HG03439 (cell line): ENCODE data around the gene PTGER1.
"Not testable (repeated sequence)": the region's sequence is repeated elsewhere in the genome, so short reads cannot be mapped to it uniquely, and the experiment has no call there.

Source experiments
- ATAC-seq: cut with Tn5 transposase; IDR thresholded peaks from one replicate; pipeline ENCODE4 v1.9.1; 2021; ENCODE audit warnings: mild to moderate bottlenecking, moderate library complexity; ENCODE audit not compliant: unreplicated experiment

PTGER1 gene

GRCh38 chr19:14474827-14475226 is 327 bp downstream of the PTGER1 start:
- no peak for ATAC-seq

GRCh38 chr19:14473978-14474578 is 1.1 kb downstream of the PTGER1 start:
- no peak for ATAC-seq

GRCh38 chr19:14473073-14473977 is 1.8 kb downstream of the PTGER1 start:
- no peak for ATAC-seq

- no peak for ATAC-seq
These were observed 2.8 kb downstream of the PTGER1 start for GRCh38 chr19:14472202-14472938.

- no peak for ATAC-seq
These were observed 3.5 kb downstream of the PTGER1 start for GRCh38 chr19:14471436-14472187.

- ATAC-seq = no peak
These were observed 4.9 kb downstream of the PTGER1 start for GRCh38 chr19:14470031-14470876.

- no peak for ATAC-seq
These were observed 7.3 kb downstream of the PTGER1 start for GRCh38 chr19:14467816-14468215.

- no peak for ATAC-seq
These were observed 7.8 kb downstream of the PTGER1 start for GRCh38 chr19:14467391-14467790.

- no peak for ATAC-seq
These were observed 11.4 kb downstream of the PTGER1 start for GRCh38 chr19:14463747-14464146.

GRCh38 chr19:14462401-14462800 is 12.8 kb downstream of the PTGER1 start:
- not testable (repeated sequence) for ATAC-seq

GRCh38 chr19:14460935-14461334 is 14.2 kb downstream of the PTGER1 start:
- no peak for ATAC-seq

- no peak for ATAC-seq
These were observed 15.5 kb downstream of the PTGER1 start for GRCh38 chr19:14459703-14460102.

- ATAC-seq = not testable (repeated sequence)
These were observed 22.9 kb downstream of the PTGER1 start for GRCh38 chr19:14452303-14452702.

GRCh38 chr19:14450876-14451275 is 24.3 kb downstream of the PTGER1 start:
- no peak for ATAC-seq

- no peak for ATAC-seq
These were observed 24.8 kb downstream of the PTGER1 start for GRCh38 chr19:14450168-14450874.

GRCh38 chr19:14449321-14449720 is 25.8 kb downstream of the PTGER1 start:
- no peak for ATAC-seq

GRCh38 chr19:14446336-14447036 is 28.7 kb downstream of the PTGER1 start:
- no peak for ATAC-seq

GRCh38 chr19:14443632-14444216 is 31.4 kb downstream of the PTGER1 start:
- no peak for ATAC-seq
